Neuronal stem cell (in vitro differentiated cells): ENCODE measurements around the gene GATAD2A.

Experiments
- DNase-seq: peaks from one replicate; pipeline ENCODE4 v3.0.0-alpha.2; 2013; ENCODE audit warnings: low spot score
- H2AFZ ChIP-seq: one replicate; pipeline ENCODE4 v1.6.1; 2013; ENCODE audit warnings: mild to moderate bottlenecking, low read length, inconsistent platforms
- H2AK5ac ChIP-seq: 2 replicates; pipeline ENCODE4 v1.6.1; 2013; ENCODE audit warnings: low read depth, mild to moderate bottlenecking, inconsistent platforms, low read length, moderate library complexity, mixed read lengths
- H2BK120ac ChIP-seq: 2 replicates; pipeline ENCODE4 v1.6.1; 2013; ENCODE audit warnings: low read depth, mild to moderate bottlenecking, inconsistent platforms, low read length, moderate library complexity, mixed read lengths
- H2BK12ac ChIP-seq: one replicate; pipeline ENCODE4 v1.6.1; 2013; ENCODE audit warnings: low read length, inconsistent platforms
- H2BK15ac ChIP-seq: 2 replicates; pipeline ENCODE4 v1.6.1; 2013; ENCODE audit warnings: mild to moderate bottlenecking, low read length, inconsistent platforms, mixed read lengths
- H2BK5ac ChIP-seq: one replicate; pipeline ENCODE4 v1.6.1; 2013; ENCODE audit warnings: inconsistent platforms, mild to moderate bottlenecking, low read length, moderate library complexity
- H3K14ac ChIP-seq: one replicate; pipeline ENCODE4 v1.6.1; 2013; ENCODE audit warnings: low read length, inconsistent platforms
- H3K18ac ChIP-seq: 2 replicates; pipeline ENCODE4 v1.6.1; 2013; ENCODE audit warnings: low read length, inconsistent platforms
- H3K23ac ChIP-seq: 2 replicates; pipeline ENCODE4 v1.6.1; 2013; ENCODE audit warnings: low read depth, mild to moderate bottlenecking, mixed read lengths, low read length, inconsistent platforms; ENCODE audit not compliant: poor library complexity
- H3K27ac ChIP-seq: replicated peaks from 3 replicates; pipeline ENCODE4 v1.5.1; 2013; ENCODE audit warnings: low read length, inconsistent platforms
- H3K27me3 ChIP-seq, 3 experiments: 2 replicates each; pipeline ENCODE4 v1.6.1; 2013; ENCODE audit warnings: low read length in 3 of 3, mild to moderate bottlenecking in 2 of 3, inconsistent platforms in 1 of 3, low read depth in 1 of 3, mixed read lengths in 1 of 3, moderate library complexity in 1 of 3; ENCODE audit not compliant: control insufficient read depth in 3 of 3, insufficient read depth in 3 of 3
- H3K36me3 ChIP-seq, 2 donors: replicated peaks in 1 of 2; 2 replicates each; pipeline ENCODE4 v1.6.1; 2013; ENCODE audit warnings: low read length in 2 of 2; ENCODE audit not compliant: control insufficient read depth in 2 of 2, insufficient read depth in 2 of 2
- H3K4ac ChIP-seq: 2 replicates; pipeline ENCODE4 v1.6.1; 2013; ENCODE audit warnings: inconsistent platforms, mild to moderate bottlenecking, low read length, moderate library complexity
- H3K4me1 ChIP-seq, 2 donors: 1 replicate in 1 of 2; 2 replicates in 1 of 2; pipeline ENCODE4 v1.6.1; 2013; ENCODE audit warnings: low read length in 2 of 2, low read depth in 1 of 2; ENCODE audit not compliant: control insufficient read depth in 2 of 2, insufficient read depth in 1 of 2
- H3K4me2 ChIP-seq: one replicate; pipeline ENCODE4 v1.6.1; 2013; ENCODE audit warnings: mild to moderate bottlenecking, low read length, inconsistent platforms; ENCODE audit not compliant: insufficient read depth, poor library complexity, severe bottlenecking
- H3K4me3 ChIP-seq, 2 donors: 2 replicates each; pipeline ENCODE4 v1.5.1; 2013; ENCODE audit warnings: low read length in 2 of 2, mild to moderate bottlenecking in 2 of 2, inconsistent platforms in 1 of 2, moderate library complexity in 1 of 2
- H3K79me1 ChIP-seq: one replicate; pipeline ENCODE4 v1.6.1; 2013; ENCODE audit warnings: low read depth, mild to moderate bottlenecking, inconsistent platforms, low read length, moderate library complexity
- H3K9ac ChIP-seq: one replicate; pipeline ENCODE4 v1.6.1; 2013; ENCODE audit warnings: mild to moderate bottlenecking, low read depth, low read length, inconsistent platforms; ENCODE audit not compliant: poor library complexity
- H3K9me3 ChIP-seq, 2 donors: replicated peaks in 1 of 2; 2 replicates each; pipeline versions ENCODE3 to v1.6.1; 2013; ENCODE audit warnings: low read length in 2 of 2, mild to moderate bottlenecking in 2 of 2, inconsistent platforms in 1 of 2, low read depth in 1 of 2, mixed read lengths in 1 of 2, moderate library complexity in 1 of 2; ENCODE audit not compliant: control insufficient read depth in 2 of 2, insufficient read depth in 1 of 2
- H4K8ac ChIP-seq: one replicate; pipeline ENCODE4 v1.6.1; 2013; ENCODE audit warnings: low read depth, mild to moderate bottlenecking, inconsistent platforms, low read length, moderate library complexity
- H4K91ac ChIP-seq: one replicate; pipeline ENCODE4 v1.6.1; 2013; ENCODE audit warnings: low read length, low read depth, mild to moderate bottlenecking, inconsistent platforms; ENCODE audit not compliant: poor library complexity
- WGBS, 2 donors: extraction: QIAGEN DNeasy Blood & Tissue Kit; methylation state at CpG; one replicate each; pipeline ENCODE4 v1.1.7; 2013; ENCODE audit warnings: missing lambda C conversion rate in 2 of 2, mixed read lengths in 1 of 2; ENCODE audit not compliant: insufficient read length in 2 of 2, insufficient replicate concordance in 1 of 2; ENCODE audit errors: extremely low coverage in 2 of 2; 5-methylcytosine and 5-hydroxymethylcytosine counted together

GATAD2A gene

DNA sequence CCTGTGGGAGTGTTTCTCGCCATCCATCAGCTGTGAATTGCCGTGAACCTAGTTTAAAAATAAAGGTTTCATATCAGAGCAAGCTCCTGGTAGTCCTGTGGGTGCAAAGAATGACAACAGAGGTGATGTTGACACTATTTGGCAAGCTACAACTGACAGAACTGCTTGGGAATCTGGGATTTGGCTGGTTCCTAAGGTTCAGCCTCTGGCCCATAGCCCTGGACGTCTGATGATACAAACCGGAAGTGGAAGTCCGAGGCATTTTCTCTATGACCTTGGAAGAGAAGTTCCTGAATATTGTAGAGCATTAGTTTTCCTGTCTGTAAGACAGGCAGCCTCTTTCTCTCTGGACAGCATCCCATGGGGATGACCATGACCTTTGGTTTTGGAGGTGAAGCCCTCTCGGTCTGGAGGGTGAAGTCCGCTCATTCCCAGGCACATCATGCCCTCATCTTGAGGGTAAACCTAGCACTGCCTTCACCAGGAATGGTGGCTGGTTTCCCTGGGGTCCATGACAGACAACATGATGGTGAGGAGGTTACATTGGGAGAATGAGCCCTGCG, 29.1 kb downstream of the GATAD2A start:
- Histone ChIP-seq H4K91ac (no peak overlapping the region), H2AFZ (no peak overlapping the region), H3K9me3 (peaks cover 0 to 2% of the 10 kb centered on the region in 2 donors), H3K4me2 (no peak overlapping the region), H3K36me3 (peaks cover 3 to 59% of the 10 kb centered on the region in 2 donors), H3K79me1 (peaks cover 13% of the 10 kb centered on the region), H2BK15ac (no peak overlapping the region), H4K8ac (no peak overlapping the region), H3K23ac (no peak overlapping the region), H3K14ac (no peak overlapping the region), H3K4me1 (peaks cover 0 to 16% of the 10 kb centered on the region in 2 donors), H2BK120ac (no peak overlapping the region), H3K27ac (no peak overlapping the region), H2AK5ac (no peak overlapping the region), H2BK5ac (no peak overlapping the region), H3K9ac (no peak overlapping the region), H2BK12ac (no peak overlapping the region), H3K27me3 (no peaks in the 10 kb centered on the region), H3K4me3 (no peak overlapping the region), H3K18ac (no peak overlapping the region), H3K4ac (no peak overlapping the region)
- no peak for DNase-seq
- WGBS, 2 donors, result no CpG with 5 or more reads among the region's 8 CpGs

- no peak overlapping the region for H4K91ac ChIP-seq
- H3K27ac ChIP-seq, result peak overlapping the region; percentile 49
- no peak overlapping the region for H3K4me3 ChIP-seq
- peak overlapping the region; percentile 27 for H3K14ac ChIP-seq
- H3K4me1 ChIP-seq, result peaks cover 0 to 17% of the 10 kb centered on the region in 2 donors
- no peak overlapping the region for H2BK15ac ChIP-seq
- WGBS, 2 donors, result no CpG with 5 or more reads among the region's 10 CpGs
- H2BK12ac ChIP-seq, result no peak overlapping the region
- H3K27me3 ChIP-seq, result no peaks in the 10 kb centered on the region
- H2AK5ac ChIP-seq, result no peak overlapping the region
- H3K23ac ChIP-seq, result peak overlapping the region; percentile 17
- no peak overlapping the region for H2BK120ac ChIP-seq
- no peak overlapping the region for H2AFZ ChIP-seq
- H3K4me2 ChIP-seq, result no peak overlapping the region
- H4K8ac ChIP-seq, result no peak overlapping the region
- no peak overlapping the region for H3K4ac ChIP-seq
- H3K9me3 ChIP-seq, result peaks cover 0 to 2% of the 10 kb centered on the region in 2 donors
- no peak for DNase-seq
- H3K36me3 ChIP-seq, result peaks cover 0 to 56% of the 10 kb centered on the region in 2 donors
- H3K79me1 ChIP-seq, result peaks cover 9% of the 10 kb centered on the region
- peak overlapping the region; percentile 52 for H3K18ac ChIP-seq
- peak overlapping the region; percentile 13 for H3K9ac ChIP-seq
- H2BK5ac ChIP-seq, result peak overlapping the region; percentile 36
Measured at GRCh38 chr19:19436137-19436691, 30.7 kb downstream of the GATAD2A start.

DNA sequence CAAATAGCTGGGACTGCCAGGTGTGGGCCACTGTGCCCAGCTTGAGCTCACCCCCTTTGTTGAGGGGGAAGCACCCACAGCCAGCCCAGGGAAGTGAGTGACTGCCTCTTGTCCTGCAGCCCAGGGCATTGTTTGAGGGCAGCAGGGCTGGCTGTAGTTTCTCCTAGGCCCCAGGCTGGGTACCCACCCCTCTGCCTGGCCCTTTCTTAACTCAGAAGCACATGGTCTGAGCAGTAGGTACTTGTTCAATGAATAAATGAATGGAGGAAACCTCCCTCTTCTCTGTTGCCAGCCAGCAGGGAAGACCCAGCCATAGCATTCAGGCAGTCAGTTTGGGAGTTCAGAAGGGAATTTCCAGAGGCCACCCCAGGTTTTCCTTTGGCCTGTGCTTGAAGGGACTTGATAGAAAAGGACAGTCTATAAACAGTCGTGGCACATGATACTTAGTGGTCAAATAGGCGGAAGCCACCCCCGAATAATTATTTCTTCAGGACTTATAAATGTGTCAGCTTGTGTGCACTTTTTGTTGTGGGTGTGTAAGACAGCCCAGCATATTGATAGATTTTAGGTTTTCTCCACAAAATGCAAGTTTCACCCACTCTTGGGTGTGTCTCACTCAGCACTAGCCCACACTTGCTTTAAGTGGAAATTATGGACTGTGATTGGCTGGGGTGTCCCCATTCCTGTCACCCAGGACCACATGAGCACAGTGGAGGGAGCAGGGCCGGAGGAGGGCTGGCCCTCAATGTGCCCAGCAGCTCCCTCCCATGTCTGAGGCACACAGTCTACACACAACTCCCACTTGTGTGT, 33.1 kb downstream of the GATAD2A start:
- H2BK5ac ChIP-seq, result no peak overlapping the region
- H3K9me3 ChIP-seq, result peaks cover 0 to 2% of the 10 kb centered on the region in 2 donors
- peak overlapping the region; percentile 42 for H3K18ac ChIP-seq
- H2BK12ac ChIP-seq, result no peak overlapping the region
- H4K91ac ChIP-seq, result no peak overlapping the region
- H3K4me3 ChIP-seq, result no peak overlapping the region
- H3K4me1 ChIP-seq, result peaks cover 0 to 17% of the 10 kb centered on the region in 2 donors
- no CpG with 5 or more reads among the region's 4 CpGs for WGBS, 2 donors
- no peak overlapping the region for H2BK15ac ChIP-seq
- no peaks in the 10 kb centered on the region for H3K27me3 ChIP-seq
- H3K9ac ChIP-seq, result no peak overlapping the region
- no peak overlapping the region for H3K4me2 ChIP-seq
- no peak overlapping the region for H3K27ac ChIP-seq
- no peak overlapping the region for H3K14ac ChIP-seq
- DNase-seq, result no peak
- no peak overlapping the region for H2AFZ ChIP-seq
- peaks cover 1 to 62% of the 10 kb centered on the region in 2 donors for H3K36me3 ChIP-seq
- H2AK5ac ChIP-seq, result no peak overlapping the region
- no peak overlapping the region for H3K23ac ChIP-seq
- H2BK120ac ChIP-seq, result no peak overlapping the region
- H3K4ac ChIP-seq, result no peak overlapping the region
- H4K8ac ChIP-seq, result no peak overlapping the region
- H3K79me1 ChIP-seq, result peaks cover 12% of the 10 kb centered on the region

DNA sequence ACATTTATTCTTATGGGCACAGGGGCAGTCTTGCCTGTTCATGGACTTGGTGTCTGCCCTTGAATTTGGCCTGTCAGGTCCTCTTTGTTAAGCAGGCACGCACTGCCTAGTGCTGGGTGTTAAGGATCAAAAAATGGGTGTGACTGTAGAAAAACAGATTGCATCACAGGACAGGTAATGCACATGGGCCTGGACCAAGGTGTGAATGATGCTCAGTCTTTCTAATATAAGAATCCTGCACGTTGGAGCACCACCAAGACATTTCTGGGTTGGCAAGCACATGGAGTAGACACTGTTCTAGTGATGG, 33.7 kb downstream of the GATAD2A start:
- Histone ChIP-seq H4K91ac (no peak overlapping the region), H3K4me1 (peaks cover 0 to 17% of the 10 kb centered on the region in 2 donors), H3K36me3 (peaks cover 1 to 66% of the 10 kb centered on the region in 2 donors), H2BK5ac (no peak overlapping the region), H2AFZ (no peak overlapping the region), H4K8ac (no peak overlapping the region), H2BK15ac (no peak overlapping the region), H2BK12ac (no peak overlapping the region), H3K9me3 (peaks cover 0 to 2% of the 10 kb centered on the region in 2 donors), H3K23ac (no peak overlapping the region), H3K4me3 (no peak overlapping the region), H3K4me2 (no peak overlapping the region), H2AK5ac (no peak overlapping the region), H3K27me3 (no peaks in the 10 kb centered on the region), H3K27ac (no peak overlapping the region), H2BK120ac (no peak overlapping the region), H3K79me1 (peaks cover 14% of the 10 kb centered on the region), H3K14ac (no peak overlapping the region), H3K9ac (no peak overlapping the region), H3K4ac (no peak overlapping the region), H3K18ac (no peak overlapping the region)
- DNase-seq, result no peak
- no CpG with 5 or more reads among the region's 2 CpGs for WGBS, 2 donors
